ENCODE measurements around the gene TSSC4. TPM values are rescaled to one million over a fixed set of nuclear protein-coding genes. Genes with fewer than 3 reads are reported as not detected.

TSSC4 gene
- total RNA-seq, 1 donor from 2014 or later, result 25.7 TPM

- no peak for DNase-seq
Measured at GRCh38 chr11:2401436-2401984, 960 bp downstream of the TSSC4 start.

GRCh38 chr11:2402106-2402505 lies 1.6 kb downstream of the TSSC4 start:
- DNase-seq, result no peak

GRCh38 chr11:2402890-2403645 lies 2.5 kb downstream of the TSSC4 start:
- DNase-seq, result no peak

GRCh38 chr11:2404735-2405196 lies 4.2 kb downstream of the TSSC4 start:
- DNase-seq, result no peak

- no peak for DNase-seq
Measured at GRCh38 chr11:2406451-2406850, 5.9 kb downstream of the TSSC4 start.

GRCh38 chr11:2406878-2407410 lies 6.4 kb downstream of the TSSC4 start:
- DNase-seq, result no peak

- DNase-seq, result no peak
Measured at GRCh38 chr11:2408671-2409070, 8.1 kb downstream of the TSSC4 start.

- no peak for DNase-seq
Measured at GRCh38 chr11:2409126-2409525, 8.6 kb downstream of the TSSC4 start.

- no peak for DNase-seq
Measured at GRCh38 chr11:2409611-2410468, 9.3 kb downstream of the TSSC4 start.

GRCh38 chr11:2410616-2411015 lies 10.1 kb downstream of the TSSC4 start:
- DNase-seq, result no peak

GRCh38 chr11:2411446-2412305 lies 11.1 kb downstream of the TSSC4 start:
- DNase-seq, result no peak

- DNase-seq, result no peak
Measured at GRCh38 chr11:2412323-2412722, 11.8 kb downstream of the TSSC4 start.

GRCh38 chr11:2413742-2414579 lies 13.4 kb downstream of the TSSC4 start:
- DNase-seq, result no peak

- DNase-seq, result no peak
Measured at GRCh38 chr11:2414616-2415015, 14.1 kb downstream of the TSSC4 start.

GRCh38 chr11:2415171-2415570 lies 14.6 kb downstream of the TSSC4 start:
- DNase-seq, result no peak

GRCh38 chr11:2415601-2416380 lies 15.2 kb downstream of the TSSC4 start:
- no peak for DNase-seq

- DNase-seq, result no peak
Measured at GRCh38 chr11:2416765-2417164, 16.2 kb downstream of the TSSC4 start.

GRCh38 chr11:2417856-2418692 lies 17.5 kb downstream of the TSSC4 start:
- no peak for DNase-seq

- DNase-seq, result no peak
Measured at GRCh38 chr11:2418693-2419360, 18.3 kb downstream of the TSSC4 start.
